Activated CD4-positive, alpha-beta T cell treated with anti-CD3 and anti-CD28 coated beads for 4 hours (primary cell): ENCODE data around the gene TTC23L.
"Not testable (repeated sequence)": the region's sequence is repeated elsewhere in the genome, so short reads cannot be mapped to it uniquely, and the experiment has no call there.

Source experiments
- DNase-seq, 2 donors: peaks; one replicate each; pipeline ENCODE4 v3.0.0-alpha.2; 2020

The TTC23L gene

DNA sequence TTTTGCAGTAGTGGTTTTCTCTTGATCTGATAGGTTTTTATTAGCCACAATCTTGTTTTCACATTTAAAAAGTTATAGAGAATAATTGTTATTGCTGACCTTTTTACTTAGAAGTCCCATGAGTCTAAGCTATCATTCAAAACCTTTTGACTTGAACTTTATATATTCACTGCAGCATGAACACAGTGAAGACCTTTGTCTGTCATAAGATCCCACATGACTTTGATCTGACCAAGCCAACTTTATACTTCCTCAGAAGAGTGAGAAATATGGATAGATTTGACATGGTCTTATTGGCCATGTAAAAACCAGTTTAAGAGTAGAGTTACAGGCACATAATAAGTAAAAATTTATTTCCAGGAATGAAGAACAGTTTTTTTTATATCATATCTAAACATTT is 42.3 kb downstream of the TTC23L start:
- no peak for DNase-seq

DNA sequence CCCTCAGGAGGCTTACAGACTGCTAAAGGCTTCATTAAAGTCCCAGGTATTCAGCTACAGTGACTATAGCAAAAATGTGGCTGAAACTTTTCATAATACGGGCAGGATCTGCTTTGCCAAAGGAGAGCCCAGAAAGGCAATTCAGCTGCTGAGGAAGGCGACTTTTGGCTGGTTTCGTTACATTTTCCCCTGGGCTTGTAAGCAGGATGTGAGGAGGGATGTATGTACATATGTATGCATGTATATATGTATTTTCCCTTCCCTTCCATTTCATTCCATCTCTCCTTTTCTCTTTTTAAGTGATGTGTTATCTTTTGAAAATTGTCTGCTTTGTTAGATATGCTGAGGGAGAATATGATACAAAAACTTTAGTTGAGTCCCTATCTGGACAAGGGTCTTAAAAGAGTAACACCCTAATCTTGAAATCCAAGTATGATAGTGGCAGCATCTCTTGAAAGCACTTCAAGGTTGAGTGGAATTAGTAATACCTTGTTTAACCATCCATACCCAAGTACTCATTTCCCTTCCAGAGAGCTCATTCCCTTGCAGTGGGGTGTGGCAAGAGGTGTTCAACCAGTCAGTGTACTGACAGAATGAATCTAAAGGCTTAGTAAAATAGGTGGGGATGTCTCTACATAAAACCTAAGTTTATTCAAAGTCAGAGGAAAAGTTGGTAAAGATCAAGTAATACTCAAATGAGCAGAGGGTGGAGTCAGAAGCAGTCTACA is 47.6 kb downstream of the TTC23L start:
- no peak for DNase-seq

DNA sequence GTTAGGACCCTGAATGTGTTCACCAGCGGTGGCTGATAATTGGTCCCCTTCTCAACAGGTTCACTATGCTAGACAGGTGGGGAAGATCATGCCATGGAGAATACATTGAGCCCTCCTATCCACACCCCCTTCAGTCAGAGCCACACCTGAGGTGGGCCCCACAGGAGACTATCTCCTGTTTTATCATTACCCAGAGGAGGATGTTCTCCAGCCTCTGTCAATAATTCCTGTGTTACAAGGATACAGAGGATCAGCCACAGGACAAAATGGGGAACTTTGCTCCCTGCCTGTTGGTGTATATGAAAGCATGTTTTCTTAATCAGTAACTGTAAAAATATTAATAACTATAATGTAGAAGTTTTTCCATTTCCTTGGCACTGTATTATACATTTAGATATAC is 50.4 kb downstream of the TTC23L start:
- no peak for DNase-seq

DNA sequence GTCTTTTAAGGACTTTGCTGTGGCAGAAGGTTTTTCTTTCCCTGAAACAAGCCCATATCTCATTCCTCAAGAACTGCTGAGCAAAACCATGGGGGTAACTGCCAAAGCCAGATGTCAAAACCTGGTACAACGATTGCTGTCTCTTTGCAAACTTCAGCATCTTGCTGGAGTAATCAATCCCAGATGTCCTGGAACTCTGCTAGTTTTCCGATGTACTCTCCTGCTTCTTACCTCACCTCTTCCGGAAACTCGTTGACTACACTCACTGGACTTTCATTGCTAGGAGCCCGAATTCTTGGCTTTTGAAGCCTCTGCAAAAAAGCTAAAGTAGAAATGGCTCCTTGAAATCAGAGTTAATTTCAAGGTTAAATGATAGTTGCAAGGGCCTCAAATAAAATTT is 53.0 kb downstream of the TTC23L start:
- DNase-seq, result no peak

DNA sequence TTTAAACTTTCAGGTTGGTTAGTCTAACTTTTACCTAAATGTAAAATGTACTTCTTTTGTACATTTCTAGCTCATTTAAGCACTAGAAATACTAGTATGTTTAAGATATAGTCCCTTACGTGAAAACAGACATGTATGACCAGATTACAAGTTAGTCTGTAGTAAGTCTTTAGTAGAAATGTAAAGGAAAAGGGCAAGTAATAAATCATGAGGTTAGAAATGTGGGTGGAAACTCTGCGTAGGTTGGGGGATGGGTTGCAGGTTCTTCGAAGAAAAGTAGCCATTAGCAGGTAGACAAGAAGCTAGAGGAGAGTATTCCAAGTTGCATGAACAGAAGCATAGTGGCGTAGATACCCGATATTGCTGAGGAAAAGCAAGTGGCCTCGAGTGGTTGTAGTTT is 53.5 kb downstream of the TTC23L start:
- DNase-seq, result no peak

DNA sequence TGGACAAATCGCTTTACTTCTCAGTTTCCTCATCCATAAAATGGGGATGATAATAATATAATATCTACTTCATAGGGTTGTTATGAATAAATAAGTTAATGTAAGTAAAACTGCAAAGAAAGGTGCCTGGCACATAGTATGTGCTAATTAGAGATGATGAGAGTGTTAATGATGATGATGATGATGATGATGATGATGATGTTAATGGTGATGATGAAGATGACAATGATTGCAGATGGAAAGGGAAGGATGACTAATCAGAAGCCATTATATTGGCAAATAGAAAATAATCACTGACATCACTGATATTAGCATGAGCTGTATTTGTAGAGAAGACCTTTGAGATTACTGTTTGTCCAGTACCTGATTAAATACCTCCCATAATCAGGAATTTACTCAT is 55.8 kb downstream of the TTC23L start:
- no peak for DNase-seq

DNA sequence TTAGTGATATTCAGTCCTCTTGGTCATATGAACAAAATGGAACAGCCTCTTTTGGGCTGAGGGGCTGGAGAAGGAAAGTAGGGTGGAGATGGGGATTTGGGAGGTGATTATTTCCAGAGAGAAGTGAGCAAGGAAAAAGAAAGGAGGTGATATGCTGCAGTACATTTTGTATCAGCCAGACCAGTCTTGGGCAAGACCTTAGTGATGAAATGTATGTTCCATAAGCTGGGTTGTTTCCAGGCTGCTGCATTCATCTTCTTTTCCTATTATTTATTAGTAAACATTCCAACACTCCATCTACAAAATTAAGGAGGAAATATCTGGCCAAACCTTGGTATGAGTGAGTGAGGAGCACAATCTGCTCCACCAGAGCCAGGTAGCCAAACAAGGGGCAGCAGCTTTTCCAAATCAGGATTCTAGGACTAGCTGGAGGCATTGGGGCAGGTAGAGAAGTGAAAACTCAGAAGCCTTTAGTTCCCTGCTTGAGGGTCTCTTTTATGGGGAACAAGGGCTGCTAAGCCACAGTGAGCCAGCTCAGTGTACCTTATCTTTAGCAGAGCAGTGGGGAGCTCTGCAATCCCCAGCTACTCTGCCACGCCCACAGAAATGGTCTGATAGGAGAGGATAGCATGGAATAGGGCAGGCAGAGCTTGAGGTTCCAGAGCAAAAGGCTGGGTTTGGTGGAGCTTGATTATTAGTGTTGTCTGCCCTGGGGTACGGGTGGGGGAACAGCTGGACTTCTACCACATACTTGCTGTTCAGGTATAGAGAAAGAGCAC is 56.9 kb downstream of the TTC23L start:
- no peak for DNase-seq

DNA sequence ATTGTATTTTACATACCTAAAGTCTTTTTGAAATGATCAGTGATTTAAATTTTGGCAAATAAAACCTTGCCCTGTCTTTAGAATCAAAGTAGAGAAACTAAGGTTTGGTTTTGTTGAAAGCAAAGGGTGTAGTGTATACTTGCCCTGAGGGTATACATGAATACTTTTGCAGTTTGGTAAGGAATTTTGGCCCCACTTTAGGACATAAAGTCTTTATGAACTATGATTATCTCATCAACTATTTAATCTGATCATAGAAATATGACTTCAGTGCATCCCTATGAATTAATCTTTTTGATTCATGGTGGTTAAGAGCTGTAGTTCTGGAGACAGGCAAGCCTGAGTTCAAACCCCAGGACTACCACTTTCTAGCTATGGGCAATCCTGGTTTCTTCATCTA is 58.7 kb downstream of the TTC23L start:
- DNase-seq, result no peak

DNA sequence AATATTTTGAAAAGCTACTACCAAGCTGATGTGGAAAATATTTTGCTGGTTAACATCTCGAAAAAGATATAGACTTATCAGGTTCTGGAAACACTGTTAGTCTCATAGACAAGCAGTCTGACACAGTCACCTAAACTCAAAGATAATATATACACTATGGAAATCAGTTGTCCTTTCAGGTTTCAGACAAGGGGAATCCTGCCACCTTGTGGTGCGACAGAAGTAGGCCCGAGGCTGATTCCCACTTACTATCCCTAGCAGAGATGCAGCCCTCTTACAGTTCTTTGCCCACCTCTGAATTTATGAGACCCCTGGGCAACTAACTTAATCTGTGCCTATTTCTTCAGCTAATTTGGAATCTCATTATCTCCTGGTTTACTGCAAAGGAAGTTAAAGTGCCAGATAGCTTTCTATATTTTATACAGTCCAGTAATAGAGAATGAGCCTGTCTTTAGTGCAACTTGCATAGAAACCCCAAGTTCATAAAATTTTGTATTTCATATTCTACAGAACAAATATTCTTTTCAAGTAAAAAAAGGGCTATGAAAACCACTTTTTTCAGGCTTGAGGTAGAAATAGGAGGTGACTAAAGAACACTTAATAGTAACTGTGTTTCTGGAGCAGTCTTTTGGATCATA is 59.4 kb downstream of the TTC23L start:
- peak; percentile 53 to 61 for DNase-seq

DNA sequence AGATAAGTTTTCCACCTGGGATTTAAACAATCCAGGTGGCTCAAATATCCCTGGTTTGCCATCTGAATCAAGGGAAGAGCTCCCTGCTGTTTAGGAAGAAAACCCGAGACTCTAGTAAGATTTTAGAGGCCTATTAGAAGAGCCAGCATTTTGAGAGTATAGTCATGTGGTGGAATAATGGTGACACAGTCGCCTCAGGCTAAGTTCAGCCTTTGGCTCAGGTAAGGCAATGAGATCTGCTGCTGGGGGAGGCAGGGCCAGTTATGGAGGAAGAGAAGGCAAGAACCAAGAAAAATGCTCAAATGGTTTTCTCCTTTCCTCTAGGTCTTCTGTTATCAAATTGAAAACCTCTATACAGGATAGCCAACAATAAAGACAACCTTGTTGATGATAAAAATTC is 60.1 kb downstream of the TTC23L start:
- DNase-seq, result no peak

DNA sequence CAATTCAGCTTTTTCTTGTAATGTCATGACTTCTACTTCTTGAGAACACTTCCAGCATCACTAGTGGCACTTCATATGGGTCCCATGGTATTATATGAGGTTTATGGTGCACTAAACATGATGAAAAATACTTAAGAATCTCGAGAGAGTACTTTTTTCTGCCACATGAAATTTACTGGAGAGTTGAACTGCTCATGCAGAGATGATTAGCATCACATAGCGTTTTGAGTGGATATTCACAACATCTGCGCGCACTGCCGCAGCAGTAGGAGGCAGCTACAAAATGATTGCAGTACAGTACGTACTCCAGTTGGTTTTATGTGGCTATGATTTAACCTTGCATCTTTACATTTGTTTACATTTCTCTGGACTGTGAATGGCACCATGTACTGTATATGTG is 61.7 kb downstream of the TTC23L start:
- no peak for DNase-seq

DNA sequence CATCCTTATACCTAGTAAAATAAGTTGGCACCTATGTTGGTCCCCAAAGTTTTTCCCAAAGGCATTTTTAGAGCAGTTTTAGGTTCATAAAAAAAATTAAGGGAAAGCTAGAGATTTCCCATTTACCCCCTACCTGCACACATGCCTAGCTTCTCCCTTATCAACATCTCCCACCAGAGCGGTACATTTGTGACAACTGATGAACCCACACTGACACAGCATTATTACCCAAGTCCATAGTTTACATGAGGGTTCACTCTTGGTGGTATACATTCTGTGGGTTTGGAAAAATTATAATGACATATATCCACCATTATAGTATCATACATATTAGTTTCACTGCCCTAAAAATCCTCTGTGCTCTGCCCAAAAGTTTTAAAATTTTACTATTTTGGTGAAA is 64.3 kb downstream of the TTC23L start:
- DNase-seq, result no peak

DNA sequence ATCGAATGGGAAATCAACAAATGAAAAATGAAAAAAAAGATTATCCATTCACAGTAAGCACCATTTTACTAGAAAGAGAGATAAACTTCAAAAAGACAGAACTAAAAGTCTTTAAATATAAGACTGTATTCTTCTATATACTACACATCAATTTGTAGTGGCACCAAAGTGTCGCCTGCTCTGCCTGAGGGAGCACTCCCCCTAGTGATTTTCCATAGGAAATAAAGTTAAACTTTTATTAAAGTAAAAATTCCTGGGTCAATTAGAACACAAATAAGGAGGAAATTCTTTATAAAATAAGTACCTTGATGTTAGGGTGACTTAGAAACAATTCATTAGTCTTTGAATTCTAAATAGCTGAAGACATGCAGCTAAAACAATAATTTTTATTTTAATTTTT is 66.6 kb downstream of the TTC23L start:
- no peak for DNase-seq

DNA sequence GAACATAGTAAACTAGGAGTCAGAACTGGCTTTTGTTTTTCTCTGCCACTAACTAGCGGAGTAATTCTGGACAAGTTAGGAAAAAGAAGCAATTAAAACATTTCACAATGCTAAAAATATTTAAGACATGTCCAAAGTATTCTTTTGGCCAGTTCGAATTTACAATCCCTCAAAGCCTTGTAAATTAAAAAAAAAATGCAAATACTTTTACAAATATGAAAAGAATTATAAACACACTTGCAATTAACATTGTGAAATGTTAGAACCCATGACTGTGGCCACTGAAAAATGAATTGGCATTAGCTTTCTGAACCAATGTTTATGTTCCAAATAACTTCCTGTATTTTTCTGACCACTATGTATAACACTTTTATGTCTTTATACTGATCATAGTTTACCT is 74.1 kb downstream of the TTC23L start:
- no peak for DNase-seq

DNA sequence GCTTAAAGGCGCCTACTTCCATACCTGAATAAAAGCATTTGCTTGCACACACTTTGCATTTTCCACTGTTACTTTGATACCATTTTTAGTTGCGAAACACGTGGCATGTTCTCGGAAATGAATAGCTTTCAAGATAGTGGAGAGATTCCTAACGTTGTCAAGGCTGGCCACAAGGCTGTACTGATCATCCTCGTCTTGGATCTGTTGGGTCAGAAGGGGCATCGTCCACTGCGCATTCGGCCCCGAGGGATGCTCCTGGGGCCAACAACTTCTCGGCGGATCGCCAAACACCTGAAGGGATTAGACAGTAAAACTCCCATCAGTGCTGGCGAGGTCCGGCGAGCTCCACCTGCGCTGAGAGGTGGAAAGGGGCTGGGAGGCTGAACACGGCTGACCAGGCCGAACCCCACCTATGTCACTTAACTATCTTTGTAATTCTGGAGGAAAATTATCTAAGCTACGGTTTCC is 75.7 kb downstream of the TTC23L start:
- peak; percentile 12 to 24 for DNase-seq

DNA sequence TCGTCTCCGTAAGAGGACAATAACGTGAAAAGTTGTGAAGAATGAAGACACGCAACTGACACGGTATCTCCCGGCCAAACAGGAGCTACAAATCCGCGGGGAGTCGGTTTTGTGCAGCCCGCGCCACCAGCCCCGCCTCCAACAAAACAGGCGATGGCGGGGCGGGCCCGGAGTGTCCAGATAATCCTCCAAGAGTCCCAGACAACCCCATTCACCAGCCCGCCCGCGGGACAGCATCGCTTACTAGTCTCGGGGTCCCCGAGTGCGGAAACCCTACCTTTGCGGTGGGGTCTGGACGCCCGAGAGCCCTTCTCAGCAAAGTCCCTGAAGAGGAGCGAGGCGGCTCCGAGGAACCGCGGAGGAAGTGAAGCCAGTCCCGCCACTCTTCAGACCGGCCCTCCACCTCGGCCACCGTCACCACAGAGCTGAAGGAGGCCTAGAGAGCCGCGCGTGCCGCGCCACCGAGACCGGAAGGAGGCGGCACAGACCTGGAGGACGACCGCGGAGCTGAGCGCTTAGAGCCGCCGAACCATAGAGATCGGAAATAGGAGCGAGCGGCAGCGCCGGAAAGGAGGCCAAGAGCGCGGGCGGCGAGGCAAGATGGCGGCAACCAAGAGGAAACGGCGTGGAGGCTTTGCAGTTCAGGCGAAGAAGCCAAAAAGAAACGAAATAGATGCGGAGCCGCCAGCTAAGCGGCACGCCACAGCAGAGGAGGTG is 76.3 kb downstream of the TTC23L start, which contains the start of the genes BRIX1 and RAD1:
Gene BRIX1, plus strand, starts transcription at position 573 of the 717 bp plus-strand sequence. Its CDS starts 28 bp downstream, at position 601.
Gene RAD1, minus strand, starts transcription at position 366 of the 717 bp plus-strand sequence. CDS start 612 bp downstream, outside the sequence.
- peak; percentile 90 to 92 for DNase-seq

DNA sequence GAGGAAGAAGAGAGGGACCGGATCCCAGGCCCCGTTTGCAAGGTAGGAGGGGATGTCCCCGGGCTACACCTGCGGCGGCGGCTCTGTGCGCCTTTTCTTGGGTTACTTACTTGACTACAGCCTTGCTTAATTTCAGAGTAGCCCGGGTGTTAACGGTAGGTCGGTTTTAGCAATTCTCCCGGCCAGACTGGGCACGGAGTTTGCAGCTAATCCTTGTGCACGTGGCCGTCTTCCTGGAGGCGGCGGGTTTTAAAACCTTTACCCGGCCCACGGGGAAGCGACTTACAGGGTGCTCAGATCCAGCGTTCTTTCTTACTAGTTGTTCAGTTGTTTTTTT is 76.9 kb downstream of the TTC23L start:
- peak in 1 of 2 donors; percentile 24 for DNase-seq

DNA sequence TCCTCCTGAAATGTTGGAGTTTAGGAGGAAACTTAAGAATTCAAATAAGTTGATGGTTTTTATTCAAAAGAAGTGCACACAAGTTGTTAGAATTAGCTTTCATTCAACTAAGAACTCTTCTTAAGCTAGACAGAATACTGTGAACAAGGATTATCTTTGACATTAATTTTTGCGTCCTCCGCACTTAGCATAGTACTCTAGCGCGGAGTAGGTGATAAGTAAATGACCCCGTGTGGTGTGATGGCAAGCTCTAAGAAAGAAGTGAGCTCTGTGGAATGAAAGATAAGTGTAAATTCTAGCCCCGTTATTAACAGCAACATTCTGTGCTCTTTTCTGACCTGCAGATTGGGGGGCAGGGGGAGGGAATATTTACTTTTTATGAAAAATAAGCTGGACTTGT is 77.6 kb downstream of the TTC23L start:
- DNase-seq, result no peak

DNA sequence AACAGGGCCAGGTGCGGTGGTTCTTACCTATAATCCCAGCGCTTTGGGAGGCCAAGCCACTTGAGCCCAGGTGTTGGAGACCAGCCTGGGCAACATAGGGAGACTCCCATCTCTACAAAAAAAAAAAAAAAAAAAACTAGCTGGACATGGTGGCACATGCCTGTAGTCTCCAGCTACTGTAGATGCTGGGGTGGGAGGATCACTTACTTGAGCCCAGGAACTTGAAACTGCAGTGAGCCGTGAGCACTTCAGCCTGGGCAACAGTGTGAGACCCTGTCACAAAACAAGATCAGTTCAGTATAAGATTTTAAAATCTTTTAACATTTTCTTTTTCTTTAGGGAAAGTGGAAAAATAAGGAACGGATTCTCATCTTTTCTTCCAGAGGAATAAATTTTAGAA is 79.1 kb downstream of the TTC23L start:
- DNase-seq, result no peak

DNA sequence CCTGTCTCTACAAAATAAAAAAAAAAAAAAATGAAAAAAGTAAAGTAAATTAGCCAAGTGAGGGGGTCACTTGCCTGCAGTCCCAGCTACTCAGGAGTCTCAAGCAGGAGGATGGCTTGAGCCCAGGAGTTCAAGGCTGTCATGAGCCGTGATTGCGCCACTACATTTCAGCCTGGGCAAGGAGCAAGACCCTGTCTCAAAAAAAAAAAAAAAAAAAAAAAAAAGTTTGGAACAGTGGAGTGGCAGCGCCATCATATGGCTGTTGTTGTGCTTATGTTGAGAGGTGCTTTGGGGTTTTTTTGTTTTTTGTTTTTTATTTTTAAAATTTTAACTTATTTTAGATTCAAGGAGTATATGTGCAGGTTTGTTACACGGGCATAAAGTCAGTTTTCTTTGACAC is 80.1 kb downstream of the TTC23L start:
- no peak for DNase-seq

DNA sequence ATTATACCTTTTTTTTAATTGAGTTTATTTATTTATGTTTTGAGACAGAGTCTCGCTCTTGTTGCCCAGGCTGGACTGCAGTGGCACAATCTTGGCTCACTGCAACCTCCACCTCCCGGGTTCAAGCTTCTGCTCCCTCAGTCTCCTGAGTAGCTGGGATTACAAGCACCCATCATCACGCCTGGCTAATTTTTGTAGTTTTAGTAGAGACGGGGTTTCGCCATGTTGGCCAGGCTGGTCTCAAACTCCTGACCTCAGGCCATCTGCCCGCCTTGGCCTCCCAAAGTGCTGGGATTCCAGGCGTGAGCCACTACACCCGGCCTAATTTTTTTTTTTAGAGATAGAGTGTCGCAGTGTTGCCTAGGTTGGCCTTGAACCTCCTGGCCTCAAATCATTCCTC is 84.3 kb downstream of the TTC23L start:
- DNase-seq, result not testable (repeated sequence)

DNA sequence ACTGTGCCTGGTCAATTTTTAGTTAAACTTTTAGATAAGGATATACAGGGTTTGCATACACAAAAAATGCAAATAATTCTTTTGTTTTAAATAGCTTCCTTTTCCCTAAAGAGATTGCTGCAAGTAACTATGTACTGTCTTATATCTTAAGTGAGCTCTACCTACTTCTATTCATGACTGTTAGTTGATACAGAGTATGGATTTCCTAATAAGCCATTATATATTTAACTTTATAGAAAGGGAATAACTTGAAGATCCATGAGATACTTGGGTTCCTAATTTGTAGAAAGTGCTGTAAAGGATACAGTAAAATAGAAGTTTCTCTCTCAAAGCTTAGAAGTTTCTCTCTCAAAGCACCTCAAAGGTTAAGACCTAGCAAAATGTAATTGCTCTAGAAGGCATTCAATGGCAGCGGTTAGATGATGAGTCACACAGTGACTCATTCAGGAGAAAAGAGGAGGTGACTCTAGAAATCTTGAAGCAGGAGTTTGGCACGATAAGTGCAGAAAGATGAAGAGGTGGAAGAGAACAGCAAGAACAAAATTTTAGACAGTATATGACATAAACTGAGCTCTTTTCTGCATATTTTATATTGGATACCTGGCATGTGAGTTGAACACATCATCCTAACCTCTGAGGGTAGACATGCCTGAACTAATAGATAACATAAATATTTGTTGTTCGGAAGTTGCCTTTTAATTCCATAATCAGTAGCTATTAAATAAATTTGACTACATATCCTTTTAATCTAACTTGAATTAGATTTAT is 84.9 kb downstream of the TTC23L start:
- peak; percentile 29 to 44 for DNase-seq

DNA sequence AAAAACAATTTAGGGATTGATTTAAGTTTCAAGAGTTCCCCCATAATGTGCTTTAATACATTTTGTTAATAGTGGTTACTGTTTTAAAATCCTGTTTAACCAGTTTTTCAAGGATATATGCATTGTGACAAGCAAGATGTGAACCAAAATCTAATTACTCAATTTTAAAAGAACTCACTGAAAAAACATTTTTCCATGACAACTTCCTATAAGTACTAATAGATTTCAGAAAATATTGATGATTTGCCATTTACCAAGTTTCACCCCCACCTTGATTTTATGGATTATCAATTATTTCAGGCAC is 85.5 kb downstream of the TTC23L start:
- DNase-seq, result no peak
